ENCODE measurements around the gene PARP16.

Gene PARP16

DNA sequence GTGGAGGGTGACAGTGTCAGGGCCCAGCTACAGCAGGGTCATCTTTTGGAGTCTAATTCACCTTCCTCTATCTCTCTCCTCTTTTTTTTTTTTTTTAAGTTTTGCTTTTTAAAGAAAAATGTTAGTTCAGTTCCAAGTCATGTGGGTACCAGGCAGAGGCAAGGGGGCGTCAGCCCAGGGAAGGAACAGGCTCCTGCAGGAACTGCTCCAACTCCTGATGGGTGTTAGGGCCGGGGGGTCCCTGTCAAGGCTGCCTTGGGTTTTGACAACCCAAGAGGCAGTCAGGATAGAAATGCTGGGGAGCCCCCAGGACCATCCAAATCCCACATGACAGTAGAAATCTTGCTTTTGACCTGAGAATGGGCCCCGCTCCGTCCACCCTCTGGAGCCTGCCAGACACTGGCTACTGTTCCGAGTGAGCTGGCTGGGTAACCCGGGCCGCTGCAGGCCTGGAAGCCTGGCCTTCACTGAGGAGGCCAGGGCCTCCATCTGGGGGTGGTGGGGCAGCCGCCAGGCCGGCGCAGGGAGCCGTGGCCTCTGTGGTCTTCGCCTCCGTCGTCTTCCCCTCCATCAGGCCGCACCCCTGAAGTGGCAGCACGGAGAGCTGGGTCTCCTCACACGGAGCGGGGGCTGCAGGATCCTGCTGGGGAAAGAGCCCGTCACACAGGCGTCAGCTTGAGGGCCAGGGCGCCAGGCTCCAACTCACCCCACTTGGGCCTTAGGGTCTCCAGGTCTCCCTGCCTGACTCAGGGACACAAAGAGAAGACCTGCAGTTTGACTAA, 42.0 kb upstream of the PARP16 start:
- peaks cover 5% of the 10 kb centered on the region for H3K4me1 ChIP-seq (ENCODE audit: low read length)
- no peak overlapping the region for H3K4me2 ChIP-seq (ENCODE audit: low read length)
- no peak overlapping the region for H2AFZ ChIP-seq (ENCODE audit: low read depth, low read length)
- no peak overlapping the region for H3K4me3 ChIP-seq (ENCODE audit: low read length)
- no peaks in the 10 kb centered on the region for H3K36me3 ChIP-seq (replicated peaks; ENCODE audit: low read depth, low read length)
- H3K27me3 ChIP-seq (ENCODE audit: low read depth, low read length) = no peaks in the 10 kb centered on the region
- no peak overlapping the region for H3K27ac ChIP-seq (ENCODE audit: low read length)
- no peaks in the 10 kb centered on the region for H3K9me3 ChIP-seq (ENCODE audit: insufficient read depth, low read length)
- no peaks in the 10 kb centered on the region for H4K20me1 ChIP-seq (ENCODE audit: insufficient read depth, low read length)
- H3K79me2 ChIP-seq (ENCODE audit: low read length) = no peaks in the 10 kb centered on the region
- no peak overlapping the region for H3K9ac ChIP-seq (ENCODE audit: low read length)
- TF ChIP-seq, protein P1, sequence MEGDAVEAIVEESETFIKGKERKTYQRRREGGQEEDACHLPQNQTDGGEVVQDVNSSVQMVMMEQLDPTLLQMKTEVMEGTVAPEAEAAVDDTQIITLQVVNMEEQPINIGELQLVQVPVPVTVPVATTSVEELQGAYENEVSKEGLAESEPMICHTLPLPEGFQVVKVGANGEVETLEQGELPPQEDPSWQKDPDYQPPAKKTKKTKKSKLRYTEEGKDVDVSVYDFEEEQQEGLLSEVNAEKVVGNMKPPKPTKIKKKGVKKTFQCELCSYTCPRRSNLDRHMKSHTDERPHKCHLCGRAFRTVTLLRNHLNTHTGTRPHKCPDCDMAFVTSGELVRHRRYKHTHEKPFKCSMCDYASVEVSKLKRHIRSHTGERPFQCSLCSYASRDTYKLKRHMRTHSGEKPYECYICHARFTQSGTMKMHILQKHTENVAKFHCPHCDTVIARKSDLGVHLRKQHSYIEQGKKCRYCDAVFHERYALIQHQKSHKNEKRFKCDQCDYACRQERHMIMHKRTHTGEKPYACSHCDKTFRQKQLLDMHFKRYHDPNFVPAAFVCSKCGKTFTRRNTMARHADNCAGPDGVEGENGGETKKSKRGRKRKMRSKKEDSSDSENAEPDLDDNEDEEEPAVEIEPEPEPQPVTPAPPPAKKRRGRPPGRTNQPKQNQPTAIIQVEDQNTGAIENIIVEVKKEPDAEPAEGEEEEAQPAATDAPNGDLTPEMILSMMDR (IDR thresholded peaks at IDR 0.05; ENCODE audit: low read depth, low read length) = no peak
- TF ChIP-seq EZH2phosphoT487 (IDR thresholded peaks at IDR 0.05; ENCODE audit: low read depth) = no peak

DNA sequence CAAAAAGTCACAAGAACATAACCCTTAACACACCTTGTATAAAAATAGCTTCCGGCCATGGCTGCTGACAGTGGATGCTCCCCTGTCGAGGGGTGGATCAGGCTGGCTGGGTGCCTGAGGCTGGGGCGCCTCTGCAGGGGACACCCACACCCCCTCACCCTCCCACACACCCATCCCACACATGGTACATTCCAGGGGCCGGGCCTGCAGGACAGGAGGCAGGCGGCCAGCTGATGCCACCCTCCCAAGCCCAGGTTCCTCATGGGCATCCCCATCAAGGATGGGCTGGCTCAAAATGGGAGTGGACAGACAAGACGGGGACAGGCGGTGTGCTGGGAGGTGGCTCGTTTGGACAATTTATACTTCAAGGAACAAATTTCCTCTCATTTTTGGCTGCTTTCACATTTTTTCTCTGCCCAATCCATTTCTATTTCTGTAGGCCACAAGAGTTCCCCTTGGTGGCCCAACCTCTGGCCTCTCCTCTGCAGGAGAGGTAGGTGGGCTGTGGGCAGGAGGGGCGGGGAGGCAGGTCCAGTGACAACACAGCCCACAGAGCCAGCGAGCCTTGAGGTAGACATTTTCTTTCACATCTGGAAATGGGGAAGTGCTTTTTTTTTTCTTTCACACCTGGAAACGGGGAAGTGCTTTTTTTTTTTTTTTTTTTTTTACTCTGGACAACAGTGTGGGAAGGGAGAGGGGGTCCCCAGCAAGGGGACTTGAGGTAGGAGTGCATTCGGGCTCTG, 41.1 kb upstream of the PARP16 start:
- Histone ChIP-seq H3K9ac (ENCODE audit: low read length) (no peak overlapping the region), H2AFZ (ENCODE audit: low read depth, low read length) (no peak overlapping the region), H3K79me2 (ENCODE audit: low read length) (no peaks in the 10 kb centered on the region), H3K27me3 (ENCODE audit: low read depth, low read length) (peaks cover 3% of the 10 kb centered on the region; the same call in 1 of the 2 replicates), H3K36me3 (replicated peaks; ENCODE audit: low read depth, low read length) (no peaks in the 10 kb centered on the region), H3K4me2 (ENCODE audit: low read length) (no peak overlapping the region), H4K20me1 (ENCODE audit: insufficient read depth, low read length) (no peaks in the 10 kb centered on the region), H3K4me1 (ENCODE audit: low read length) (peaks cover 5% of the 10 kb centered on the region), H3K27ac (ENCODE audit: low read length) (no peak overlapping the region), H3K4me3 (ENCODE audit: low read length) (no peak overlapping the region), H3K9me3 (ENCODE audit: insufficient read depth, low read length) (no peaks in the 10 kb centered on the region)
- TF ChIP-seq EZH2phosphoT487 (IDR thresholded peaks at IDR 0.05; ENCODE audit: low read depth) = no peak
- TF ChIP-seq, protein P1 (IDR thresholded peaks at IDR 0.05; ENCODE audit: low read depth, low read length) = no peak

DNA sequence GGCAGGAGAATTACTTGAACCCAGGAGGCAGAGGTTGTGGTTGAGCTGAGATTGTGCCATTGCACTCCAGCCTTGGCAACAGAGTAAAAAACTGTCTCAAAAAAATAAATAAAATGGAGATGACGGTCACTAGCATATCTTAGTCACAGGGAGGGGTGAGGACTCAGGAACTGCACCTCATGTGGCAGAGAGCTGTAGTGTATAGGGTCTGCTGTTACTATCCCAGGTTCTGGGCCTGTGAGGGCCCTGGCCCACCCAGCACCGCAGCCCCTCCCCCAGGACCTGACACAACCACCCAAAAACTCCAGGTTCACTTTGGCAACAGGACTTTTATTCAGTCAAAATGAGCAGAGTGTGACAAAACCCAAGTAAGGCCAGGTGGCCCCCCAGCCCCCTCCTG, 40.1 kb upstream of the PARP16 start:
- H3K4me1 ChIP-seq (ENCODE audit: low read length) = peaks cover 5% of the 10 kb centered on the region
- no peaks in the 10 kb centered on the region for H4K20me1 ChIP-seq (ENCODE audit: insufficient read depth, low read length)
- peaks cover 9% of the 10 kb centered on the region for H3K27me3 ChIP-seq (ENCODE audit: low read depth, low read length)
- H3K4me3 ChIP-seq (ENCODE audit: low read length) = no peak overlapping the region
- no peak overlapping the region for H3K9ac ChIP-seq (ENCODE audit: low read length)
- H2AFZ ChIP-seq (ENCODE audit: low read depth, low read length) = no peak overlapping the region
- TF ChIP-seq EZH2phosphoT487 (IDR thresholded peaks at IDR 0.05; ENCODE audit: low read depth) = no peak
- TF ChIP-seq, protein P1 (IDR thresholded peaks at IDR 0.05; ENCODE audit: low read depth, low read length) = no peak
- H3K79me2 ChIP-seq (ENCODE audit: low read length) = no peaks in the 10 kb centered on the region
- H3K27ac ChIP-seq (ENCODE audit: low read length) = no peak overlapping the region
- no peaks in the 10 kb centered on the region for H3K9me3 ChIP-seq (ENCODE audit: insufficient read depth, low read length)
- no peaks in the 10 kb centered on the region for H3K36me3 ChIP-seq (replicated peaks; ENCODE audit: low read depth, low read length)
- no peak overlapping the region for H3K4me2 ChIP-seq (ENCODE audit: low read length)

DNA sequence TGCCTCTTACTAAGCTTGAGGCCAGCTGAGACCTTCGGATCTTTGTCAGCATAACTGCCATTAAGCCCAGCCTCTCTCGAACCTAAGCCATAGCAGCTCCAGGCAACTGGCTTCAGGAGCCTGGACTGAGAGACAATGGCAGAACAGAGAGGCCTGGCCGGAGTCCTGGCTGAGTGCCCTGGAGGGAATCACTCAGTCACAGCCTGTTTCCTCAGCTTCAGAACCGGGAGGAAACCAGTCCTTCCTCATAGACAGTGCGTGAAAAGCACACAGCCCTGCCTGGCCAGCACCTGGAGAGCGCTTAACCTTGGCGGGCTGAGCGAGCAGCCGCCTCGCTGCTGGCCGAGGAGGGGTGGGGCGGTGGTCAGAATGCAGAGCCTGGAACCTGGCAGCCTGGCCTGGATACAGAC, 39.4 kb upstream of the PARP16 start:
- Histone ChIP-seq H3K4me3 (ENCODE audit: low read length) (no peak overlapping the region), H2AFZ (ENCODE audit: low read depth, low read length) (no peak overlapping the region), H3K4me2 (ENCODE audit: low read length) (no peak overlapping the region), H3K9ac (ENCODE audit: low read length) (no peak overlapping the region), H3K36me3 (replicated peaks; ENCODE audit: low read depth, low read length) (no peaks in the 10 kb centered on the region), H3K9me3 (ENCODE audit: insufficient read depth, low read length) (no peaks in the 10 kb centered on the region), H3K79me2 (ENCODE audit: low read length) (no peaks in the 10 kb centered on the region), H3K4me1 (ENCODE audit: low read length) (peaks cover 5% of the 10 kb centered on the region), H3K27ac (ENCODE audit: low read length) (no peak overlapping the region), H4K20me1 (ENCODE audit: insufficient read depth, low read length) (no peaks in the 10 kb centered on the region), H3K27me3 (ENCODE audit: low read depth, low read length) (peaks cover 16% of the 10 kb centered on the region)
- TF ChIP-seq, protein P1 (IDR thresholded peaks at IDR 0.05; ENCODE audit: low read depth, low read length) = no peak
- no peak for TF ChIP-seq EZH2phosphoT487 (IDR thresholded peaks at IDR 0.05; ENCODE audit: low read depth)
